Embryonic facial prominence (tissue), 1 donor: Measurements from ENCODE around the gene EXOC4.
"Not testable (repeated sequence)": the region's sequence is repeated elsewhere in the genome, so short reads cannot be mapped to it uniquely, and the experiment has no call there.

Source experiments
- DNase-seq: peaks from one replicate; pipeline ENCODE4 v3.0.0-alpha.2; 2016; ENCODE audit errors: extremely low spot score

The EXOC4 gene

GRCh38 chr7:133619491-133619890 is 366.6 kb downstream of the EXOC4 start:
- no peak for DNase-seq

GRCh38 chr7:133623721-133624120 is 370.8 kb downstream of the EXOC4 start:
- no peak for DNase-seq

- DNase-seq = no peak
These were observed 372.2 kb downstream of the EXOC4 start for GRCh38 chr7:133625046-133625445.

GRCh38 chr7:133629701-133630100 is 376.8 kb downstream of the EXOC4 start:
- DNase-seq = no peak

GRCh38 chr7:133633055-133633454 is 380.2 kb downstream of the EXOC4 start:
- DNase-seq = no peak

- DNase-seq = no peak
These were observed 382.7 kb downstream of the EXOC4 start for GRCh38 chr7:133635541-133635940.

- no peak for DNase-seq
These were observed 386.0 kb downstream of the EXOC4 start for GRCh38 chr7:133638857-133639256.

GRCh38 chr7:133641436-133641835 is 388.6 kb downstream of the EXOC4 start:
- no peak for DNase-seq

- DNase-seq = no peak
These were observed 390.0 kb downstream of the EXOC4 start for GRCh38 chr7:133642907-133643306.

GRCh38 chr7:133643652-133644051 is 390.8 kb downstream of the EXOC4 start:
- DNase-seq = not testable (repeated sequence)

GRCh38 chr7:133645884-133646391 is 393.1 kb downstream of the EXOC4 start:
- DNase-seq = no peak

GRCh38 chr7:133646472-133647315 is 393.8 kb downstream of the EXOC4 start:
- no peak for DNase-seq

GRCh38 chr7:133649593-133649992 is 396.7 kb downstream of the EXOC4 start:
- no peak for DNase-seq

- DNase-seq = no peak
These were observed 397.2 kb downstream of the EXOC4 start for GRCh38 chr7:133650069-133650468.

GRCh38 chr7:133650487-133651300 is 397.8 kb downstream of the EXOC4 start:
- DNase-seq = no peak

- DNase-seq = no peak
These were observed 399.7 kb downstream of the EXOC4 start for GRCh38 chr7:133652547-133652946.

GRCh38 chr7:133654547-133654946 is 401.7 kb downstream of the EXOC4 start:
- no peak for DNase-seq

GRCh38 chr7:133662276-133662675 is 409.4 kb downstream of the EXOC4 start:
- DNase-seq = no peak

- DNase-seq = no peak
These were observed 410.0 kb downstream of the EXOC4 start for GRCh38 chr7:133662830-133663229.

- no peak for DNase-seq
These were observed 411.6 kb downstream of the EXOC4 start for GRCh38 chr7:133664528-133664927.

- DNase-seq = no peak
These were observed 415.6 kb downstream of the EXOC4 start for GRCh38 chr7:133668296-133669060.

GRCh38 chr7:133669061-133669455 is 416.2 kb downstream of the EXOC4 start:
- DNase-seq = no peak
